IPS DF 19.7 (cell line): Measurements from ENCODE around the gene UTP15.

ENCODE experiments used
- DNase-seq: peaks from one replicate; pipeline ENCODE4 v3.0.0-alpha.2; 2013; ENCODE audit warnings: low read depth, low spot score

UTP15 gene

GRCh38 chr5:73564675-73565074, 868 bp upstream of the UTP15 start:
- no peak for DNase-seq

GRCh38 chr5:73565969-73566547, 515 bp downstream of the UTP15 start:
- DNase-seq, result no peak

DNA sequence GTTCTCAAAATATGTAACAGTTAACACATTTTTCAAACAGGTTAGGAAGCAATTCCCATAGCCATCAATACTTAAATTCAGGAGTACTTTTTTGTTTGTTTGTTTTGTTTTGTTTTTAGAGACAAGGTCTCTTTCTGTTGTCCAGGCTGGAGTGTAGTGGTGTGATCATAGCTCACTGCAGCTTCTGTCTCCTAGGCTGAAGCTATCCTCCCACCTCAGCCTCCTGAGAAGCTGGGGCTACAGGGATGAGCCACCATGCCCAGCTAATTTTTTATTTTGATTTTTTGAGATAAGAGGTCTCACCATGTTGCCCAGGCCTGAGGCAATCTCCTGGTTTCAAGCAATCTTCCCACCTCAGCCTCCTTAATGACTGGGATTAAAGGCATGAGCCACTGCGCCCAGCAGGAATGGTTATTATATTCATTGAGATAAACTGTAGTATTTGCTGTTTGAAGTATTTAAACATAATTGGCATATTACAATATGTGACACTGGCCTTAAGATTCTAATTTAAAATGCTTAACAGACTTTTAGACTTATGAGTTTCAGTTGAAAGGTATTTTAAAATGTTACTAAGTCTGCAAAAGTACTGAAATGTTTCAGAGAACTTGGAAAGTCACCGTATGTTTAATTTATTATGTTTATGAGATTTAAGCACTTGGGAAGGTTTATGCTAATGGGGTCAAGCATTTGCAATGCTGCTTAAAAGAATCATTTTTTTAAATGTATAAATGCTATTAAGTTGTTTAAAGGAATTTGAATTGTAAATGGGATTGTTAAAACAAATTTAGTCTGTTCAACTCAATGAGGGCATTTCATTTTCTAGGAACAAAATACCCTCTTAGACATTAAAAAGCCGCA, 17.0 kb downstream of the UTP15 start:
- DNase-seq, result no peak

GRCh38 chr5:73587923-73588322, 22.4 kb downstream of the UTP15 start:
- no peak for DNase-seq

- peak; percentile 23 for DNase-seq
Observed at GRCh38 chr5:73591102-73591695, 25.7 kb downstream of the UTP15 start.

DNA sequence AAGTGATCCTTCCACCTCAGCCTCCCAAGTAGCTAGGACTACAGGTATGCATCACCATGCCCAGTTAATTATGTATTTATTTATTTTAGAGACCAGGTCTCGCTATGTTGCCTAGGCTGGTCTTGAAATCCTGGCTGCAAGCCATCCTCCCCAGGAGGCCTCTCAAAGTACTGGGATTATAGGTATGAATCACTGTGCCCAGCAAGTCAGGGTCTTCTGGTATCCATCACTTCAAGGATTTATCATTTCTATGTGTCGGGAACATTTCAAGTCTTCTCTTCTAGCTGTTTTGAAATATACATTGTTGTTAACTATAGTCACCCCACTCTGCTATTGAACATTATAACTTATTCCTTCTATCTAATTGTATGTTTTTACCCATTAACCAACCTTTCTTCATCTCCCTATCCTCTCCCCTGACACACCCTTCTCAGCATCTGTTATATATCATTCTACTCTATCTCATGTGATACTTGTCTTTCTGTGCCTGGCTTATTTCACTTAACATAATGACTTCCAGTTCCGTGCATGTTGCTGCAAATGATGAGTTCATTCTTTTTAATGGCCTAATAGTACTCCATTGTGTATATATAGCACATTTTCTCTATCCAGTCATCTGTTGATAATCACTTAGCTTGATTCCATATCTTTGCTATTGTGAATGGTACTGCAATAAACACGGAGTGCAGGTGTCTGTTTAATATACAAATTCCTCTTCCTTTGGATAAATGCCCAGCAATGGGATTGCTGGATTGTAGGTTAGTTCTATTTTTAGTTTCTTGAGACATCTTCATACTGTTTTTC, 26.4 kb downstream of the UTP15 start:
- no peak for DNase-seq

DNA sequence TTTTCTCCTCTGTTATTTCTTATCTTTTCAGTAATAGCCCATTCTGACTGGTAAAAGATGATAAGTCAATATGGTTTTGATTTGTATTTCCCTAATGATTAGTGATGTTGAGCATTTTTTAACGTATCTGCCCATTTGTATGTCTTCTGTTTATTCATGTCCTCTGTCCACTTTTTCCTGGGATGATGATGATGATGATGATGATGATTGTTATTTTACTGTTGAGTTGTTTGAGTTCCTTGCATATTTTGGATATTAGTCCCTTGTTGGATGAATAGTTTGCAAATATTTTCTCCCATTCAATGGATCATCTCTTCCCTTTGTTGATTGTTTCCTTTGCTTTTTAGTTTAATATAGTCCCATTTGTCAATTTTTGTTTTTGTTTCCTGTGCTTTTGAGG, 27.0 kb downstream of the UTP15 start:
- DNase-seq, result no peak

DNA sequence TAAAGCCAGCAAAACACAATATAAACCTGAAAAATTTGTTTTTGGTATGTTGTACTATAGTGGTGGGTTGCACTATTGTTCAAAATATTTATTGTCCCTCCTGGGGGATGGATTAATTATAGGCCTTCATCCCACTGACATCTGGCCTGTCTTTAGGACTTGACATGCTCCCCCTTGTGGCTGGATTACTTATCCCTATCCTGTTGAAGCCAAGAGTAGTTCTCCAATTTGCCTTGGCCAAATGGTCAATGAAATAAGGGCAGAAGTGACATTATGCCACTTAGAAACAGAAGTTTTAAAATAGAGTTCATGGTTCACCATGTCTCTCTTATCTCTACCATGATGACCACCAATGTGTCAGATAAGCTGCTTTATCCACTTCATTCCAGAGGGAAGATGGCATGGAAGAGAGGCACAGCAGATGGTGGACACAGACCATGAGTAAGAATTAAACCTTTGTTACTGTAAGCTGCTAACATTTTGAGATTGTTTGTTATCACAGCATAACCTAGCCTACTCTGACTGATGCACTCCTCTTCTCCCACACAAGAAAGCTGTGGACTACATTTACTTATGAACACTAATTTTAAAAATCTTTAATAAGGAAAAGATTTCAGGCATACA, 31.3 kb downstream of the UTP15 start:
- DNase-seq, result peak; percentile 30

DNA sequence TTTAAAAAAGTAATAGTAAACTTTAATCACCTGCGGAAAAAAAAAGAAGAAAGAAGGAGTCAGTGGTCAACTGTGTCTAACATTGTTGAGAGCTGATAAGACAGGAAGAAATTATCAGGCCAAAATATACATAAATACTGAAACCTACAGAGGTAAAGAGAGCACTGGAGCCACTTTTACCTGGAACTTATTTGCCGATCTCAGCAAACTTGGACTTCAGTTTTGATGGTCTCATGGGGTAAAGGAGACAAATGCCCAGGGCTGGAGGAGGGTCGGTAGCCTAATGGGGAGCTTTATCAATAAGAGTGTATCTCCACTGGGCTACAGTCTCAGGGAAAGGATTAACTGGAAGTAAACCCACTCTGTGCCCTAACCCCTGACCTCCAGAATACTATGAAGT, 33.8 kb downstream of the UTP15 start:
- no peak for DNase-seq

DNA sequence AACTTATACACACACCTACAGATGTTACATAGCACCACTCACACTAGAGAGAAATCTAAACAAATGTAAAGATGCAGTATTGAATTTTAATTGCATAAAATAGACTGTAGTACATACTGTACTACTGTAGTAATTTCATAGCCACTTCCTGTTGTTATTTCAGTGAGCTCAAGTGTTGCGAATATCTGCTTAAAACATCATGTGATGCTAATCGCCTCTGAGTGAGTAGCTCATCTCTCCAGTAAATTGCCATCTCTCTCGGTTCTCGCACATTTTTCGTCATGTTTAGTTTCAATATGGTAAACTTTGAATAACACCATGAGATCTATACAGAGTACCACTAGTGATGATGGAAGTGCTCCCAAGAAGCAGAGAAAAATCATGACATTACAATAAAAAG, 38.5 kb downstream of the UTP15 start:
- DNase-seq, result no peak

- DNase-seq, result no peak
Observed at GRCh38 chr5:73605223-73606087, 39.9 kb downstream of the UTP15 start.

- DNase-seq, result no peak
Observed at GRCh38 chr5:73606206-73606753, 40.7 kb downstream of the UTP15 start.

DNA sequence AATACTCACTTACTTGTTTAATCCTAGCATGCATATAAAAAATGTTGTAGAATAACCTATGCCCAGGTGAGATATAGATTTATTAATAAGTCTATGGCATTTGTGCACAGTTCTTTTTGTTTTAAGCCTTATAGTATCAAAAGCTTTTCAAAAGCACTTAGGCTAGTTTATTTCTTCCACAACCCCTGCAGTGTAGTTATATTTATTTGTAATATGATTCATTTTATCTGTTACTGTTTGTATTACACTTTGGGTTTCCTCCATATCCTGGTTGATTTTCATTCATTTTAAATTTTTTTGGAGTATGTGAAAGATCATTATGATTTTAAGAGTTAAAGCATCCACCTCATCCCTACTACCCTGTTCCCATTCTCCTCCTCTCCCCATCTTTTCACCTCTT, 41.7 kb downstream of the UTP15 start:
- no peak for DNase-seq

DNA sequence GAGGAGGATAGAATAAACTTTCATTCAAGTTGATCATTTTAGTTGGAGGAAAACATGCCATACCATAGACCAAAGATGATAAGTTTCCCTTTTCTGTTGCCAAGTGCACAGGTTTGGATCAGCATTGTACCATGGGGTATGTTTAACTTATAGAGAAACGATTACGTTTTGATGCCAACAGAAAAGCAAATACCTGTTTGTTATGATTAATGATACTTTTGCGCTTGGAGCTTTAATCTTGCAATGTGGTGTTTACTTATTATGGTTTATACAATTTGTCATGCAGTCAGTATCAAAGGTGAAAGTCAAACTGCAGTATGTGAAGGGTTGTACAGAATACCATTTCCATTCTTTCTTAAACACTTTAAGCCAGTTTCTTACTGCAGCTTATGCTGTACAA, 47.3 kb downstream of the UTP15 start:
- no peak for DNase-seq

DNA sequence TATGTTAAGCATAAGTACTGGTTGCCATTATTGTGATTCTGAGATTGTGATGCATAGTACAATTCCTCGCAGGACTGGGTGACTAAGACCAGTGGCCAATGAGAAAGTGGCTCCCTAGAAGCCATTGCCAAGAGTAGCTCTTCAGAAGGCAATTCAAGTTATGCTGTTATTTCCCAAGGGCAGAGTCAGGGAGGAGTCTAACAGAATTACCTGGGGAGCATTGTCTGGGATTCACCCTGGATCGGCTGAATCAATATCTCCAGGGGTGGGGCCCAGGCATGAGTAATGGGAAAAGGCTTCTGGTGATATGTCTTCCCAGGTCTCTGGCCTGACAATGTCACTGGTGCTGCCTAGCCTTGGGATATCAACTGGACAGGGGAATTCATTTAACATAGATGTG, 49.5 kb downstream of the UTP15 start:
- no peak for DNase-seq

DNA sequence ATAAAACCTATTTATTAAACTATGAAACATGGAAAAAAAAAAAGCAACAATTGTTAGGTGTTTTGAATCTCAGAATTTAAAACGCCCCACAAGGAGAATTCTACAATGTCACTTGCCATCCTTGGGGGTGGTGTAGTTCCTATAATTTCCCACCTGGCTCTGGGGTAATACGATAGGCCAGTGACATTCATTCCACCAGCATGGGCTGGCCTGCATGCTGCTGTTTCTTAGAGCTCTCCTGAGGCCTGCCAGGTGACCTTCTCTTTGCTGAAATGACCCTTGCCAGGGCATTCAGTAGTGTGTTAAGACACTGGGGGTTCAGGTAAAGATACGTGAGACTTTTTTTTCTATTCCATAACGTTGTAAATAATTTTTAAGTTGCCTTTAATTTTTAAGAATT, 50.4 kb downstream of the UTP15 start:
- no peak for DNase-seq

DNA sequence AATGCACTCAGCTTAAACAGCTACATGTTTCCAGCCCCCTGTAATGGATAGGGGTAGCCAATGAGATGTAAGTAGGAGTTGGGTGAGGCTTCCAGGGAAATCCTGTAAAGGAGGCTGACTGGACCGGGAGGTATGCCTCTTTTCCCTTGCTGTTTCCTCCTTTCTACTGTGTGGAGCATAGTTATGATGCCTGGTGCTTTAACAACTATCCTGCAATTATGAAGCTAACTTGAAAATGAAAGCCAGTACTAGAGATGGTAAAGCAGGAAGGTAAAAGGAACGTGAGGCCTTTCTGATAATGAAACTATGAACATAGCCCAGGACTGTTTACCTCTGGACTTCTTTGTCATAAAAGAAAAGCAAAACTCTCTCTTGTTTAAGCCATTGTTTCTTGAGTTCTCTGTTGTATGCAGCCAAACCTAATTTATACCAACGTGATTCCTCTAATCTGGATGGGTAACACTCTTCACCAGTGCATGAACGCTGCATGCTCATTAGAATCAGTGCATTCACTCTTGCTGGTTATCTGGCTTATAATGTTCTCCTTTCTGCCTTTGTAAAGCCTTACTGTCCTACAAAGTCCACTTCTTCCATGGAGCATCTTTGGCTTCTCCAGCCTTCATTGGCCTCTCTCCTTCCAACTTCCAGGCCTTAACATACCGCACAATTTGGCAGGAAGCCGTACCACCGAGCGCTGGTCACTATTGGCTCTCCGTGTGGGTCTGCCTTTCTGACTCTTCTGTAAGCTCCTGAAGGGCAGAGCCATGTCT, 52.2 kb downstream of the UTP15 start:
- DNase-seq, result no peak

GRCh38 chr5:73619606-73620333, 54.2 kb downstream of the UTP15 start:
- no peak for DNase-seq

DNA sequence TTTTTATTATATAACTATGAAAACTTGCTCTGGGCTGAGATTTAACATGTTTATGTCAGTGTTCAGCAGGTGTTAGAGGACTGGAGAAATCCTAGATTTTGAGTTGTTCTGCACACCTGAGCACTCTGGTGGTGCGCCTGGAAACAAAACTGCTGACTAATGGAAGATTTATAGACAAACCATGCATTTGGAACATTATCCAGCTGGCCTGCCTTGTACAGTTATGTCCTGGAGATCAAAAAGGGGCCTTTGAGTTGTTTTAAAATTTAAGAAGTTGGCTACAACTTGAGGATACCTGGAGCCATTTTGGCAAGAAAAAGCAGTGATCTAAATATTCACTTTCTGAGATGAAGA, 54.8 kb downstream of the UTP15 start:
- DNase-seq, result no peak
